Limb (tissue), 2 donors: Measurements from ENCODE around the gene APOC3.

Source experiments
- DNase-seq, 2 donors: peaks; one replicate each; pipeline ENCODE4 v3.0.0-alpha.2; 2016; ENCODE audit errors: extremely low spot score in 2 of 2

APOC3 gene

DNA sequence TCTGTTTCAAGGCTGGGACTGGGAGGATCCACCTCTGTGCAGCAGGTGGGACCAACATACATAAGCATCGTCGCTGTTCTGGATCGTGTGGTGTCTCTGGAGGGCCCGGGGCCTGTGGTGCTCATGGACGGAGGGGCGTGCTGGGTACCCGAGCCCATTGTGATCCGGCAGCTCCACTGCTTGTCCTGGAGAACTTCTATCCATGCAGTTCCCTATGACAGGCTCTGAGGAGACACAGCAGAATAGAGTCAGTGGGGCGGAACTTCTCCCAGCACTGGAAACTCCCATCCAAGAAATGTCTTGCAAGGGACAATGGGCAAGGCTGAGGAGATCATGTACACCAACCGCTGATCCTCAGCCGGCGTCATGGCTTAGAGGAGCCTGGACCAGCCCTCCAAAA is 19.4 kb downstream of the APOC3 start:
- no peak for DNase-seq

DNA sequence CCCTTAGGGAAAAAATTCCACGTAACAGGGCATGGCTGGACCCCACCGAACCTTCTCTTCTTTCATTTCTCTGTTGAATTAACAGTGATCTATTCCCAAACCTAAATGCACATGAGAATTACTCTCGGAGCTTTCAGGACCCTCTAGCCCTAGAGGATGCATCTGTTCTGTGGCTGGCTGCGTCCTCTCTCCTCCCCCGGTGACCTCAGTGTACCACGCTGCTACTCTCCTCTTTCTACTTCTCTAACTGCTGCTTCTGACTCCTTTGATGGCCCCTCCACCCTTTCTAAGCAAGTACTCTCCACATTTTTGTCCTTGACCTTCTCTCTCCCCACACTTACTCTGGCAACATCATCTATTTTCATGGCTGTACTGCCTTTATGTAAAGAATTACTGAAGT is 19.8 kb downstream of the APOC3 start:
- DNase-seq = no peak

DNA sequence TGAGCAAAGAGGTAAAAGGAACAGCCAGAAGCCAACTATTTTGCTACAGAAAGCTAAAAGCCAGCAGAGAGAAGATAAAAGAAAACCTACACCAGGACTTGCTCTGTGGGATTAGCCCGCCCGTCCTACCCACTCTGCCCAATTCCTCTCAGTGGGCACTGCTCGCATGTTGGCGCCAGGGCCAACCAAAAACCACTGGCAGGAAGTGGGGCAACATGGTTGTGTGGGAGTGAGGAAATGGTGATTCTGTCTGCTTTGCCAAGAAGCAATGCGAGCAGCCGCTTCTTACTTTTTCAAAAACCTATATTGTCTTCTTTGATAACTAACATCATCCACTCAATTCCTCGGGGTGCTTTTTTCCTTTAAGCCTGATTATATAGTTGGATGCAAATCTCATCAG is 21.9 kb downstream of the APOC3 start:
- DNase-seq = no peak

DNA sequence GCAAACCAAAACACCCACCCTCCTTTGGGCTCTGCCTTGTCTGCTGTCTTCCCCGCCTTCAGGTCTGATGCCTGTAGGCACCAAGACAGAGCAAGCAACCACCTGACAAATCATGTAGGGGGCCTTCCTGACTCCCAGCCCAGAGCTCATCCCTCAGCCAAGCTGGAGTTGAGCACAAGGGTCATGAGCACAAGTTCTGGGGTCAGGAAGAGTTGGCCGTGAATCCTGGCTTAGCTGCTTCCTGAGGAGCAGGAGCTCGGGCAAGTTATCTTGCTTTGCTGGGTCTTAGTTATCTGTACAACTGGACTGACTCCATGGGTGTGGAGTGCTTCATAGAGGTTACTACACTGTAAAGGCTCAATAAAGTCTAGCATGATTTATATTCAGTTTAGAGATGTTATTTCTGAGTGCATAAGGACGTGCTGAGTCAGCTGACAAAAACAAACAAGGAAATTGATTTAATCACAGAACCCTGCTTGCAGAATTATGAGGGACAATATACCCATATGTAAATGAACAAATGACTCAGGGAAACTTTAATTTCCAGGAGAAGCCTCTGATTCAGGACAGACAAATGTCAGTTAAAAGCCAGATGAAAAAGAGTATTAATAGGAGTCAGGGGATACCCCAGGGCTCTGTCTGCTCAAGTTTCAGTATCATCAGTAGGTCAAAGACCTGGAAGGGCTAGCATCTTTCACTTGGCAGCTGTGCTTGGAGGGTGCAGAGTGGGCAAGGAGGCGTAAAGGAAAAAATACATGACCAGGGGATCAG is 22.7 kb downstream of the APOC3 start:
- DNase-seq = no peak

DNA sequence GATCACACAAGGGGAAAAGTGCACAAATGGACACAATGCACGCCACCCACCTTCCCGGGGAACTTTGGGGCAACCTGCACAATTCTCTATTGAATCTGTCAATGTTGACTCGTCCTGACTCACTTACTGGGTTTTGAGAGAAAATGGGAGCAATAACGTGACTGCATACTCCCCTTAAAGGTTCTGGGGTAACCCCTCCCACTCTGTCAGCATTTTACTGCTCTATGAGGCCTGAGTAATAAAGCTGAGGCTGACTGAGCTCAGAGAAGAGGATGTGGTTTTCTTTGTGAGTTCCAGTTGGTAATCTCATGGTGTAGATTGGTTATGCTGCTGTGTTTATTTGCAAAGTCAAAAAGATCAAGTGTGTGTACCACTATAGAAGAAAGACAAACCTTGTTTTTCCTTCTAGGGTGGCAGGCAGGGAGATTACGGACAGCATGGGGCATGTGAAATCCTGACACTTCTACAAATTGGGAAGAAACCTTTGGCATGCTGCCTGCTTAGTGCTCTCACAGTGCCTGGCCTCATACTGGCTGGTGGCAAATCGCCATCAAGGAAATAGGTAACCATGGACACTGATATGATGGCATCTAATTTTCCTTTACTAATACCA is 23.9 kb downstream of the APOC3 start:
- no peak for DNase-seq

DNA sequence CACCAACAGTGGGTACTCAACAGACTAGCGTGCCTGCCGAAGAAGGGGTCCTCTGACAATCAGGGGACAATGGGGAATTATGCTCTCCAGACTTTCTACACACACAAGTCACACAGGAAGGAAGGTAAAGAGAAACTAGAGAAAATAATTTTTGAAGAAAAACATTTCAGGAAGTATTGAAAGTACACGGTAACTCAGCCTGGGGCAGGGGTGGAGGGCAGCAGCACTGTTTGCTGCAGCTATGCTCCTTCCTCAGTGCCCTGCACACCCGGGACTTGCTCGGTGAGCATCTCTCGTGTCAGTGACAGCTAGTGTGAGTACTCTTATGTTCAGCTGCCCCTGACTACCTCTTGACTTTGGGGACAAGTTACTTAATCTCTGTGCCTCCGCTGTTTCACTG is 25.7 kb downstream of the APOC3 start:
- DNase-seq = no peak

DNA sequence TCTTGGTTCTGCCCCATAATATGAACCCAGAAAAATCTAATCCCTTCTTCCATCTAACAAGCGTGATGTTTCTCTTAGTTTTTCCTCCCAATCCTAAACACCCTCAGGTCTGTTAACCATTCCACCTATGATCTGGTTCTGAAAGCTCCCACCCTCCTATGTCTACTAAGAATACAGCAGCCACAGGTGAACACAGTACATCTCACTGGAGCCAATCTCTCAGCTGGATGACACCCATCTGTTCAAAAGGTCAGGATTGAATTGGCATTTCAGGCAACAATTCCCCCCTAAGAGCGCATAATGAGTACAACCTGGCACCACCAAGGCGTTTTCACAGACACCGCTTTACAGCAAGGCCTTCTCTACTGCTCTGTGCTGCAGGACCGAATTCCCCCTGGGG is 26.7 kb downstream of the APOC3 start:
- DNase-seq = no peak

DNA sequence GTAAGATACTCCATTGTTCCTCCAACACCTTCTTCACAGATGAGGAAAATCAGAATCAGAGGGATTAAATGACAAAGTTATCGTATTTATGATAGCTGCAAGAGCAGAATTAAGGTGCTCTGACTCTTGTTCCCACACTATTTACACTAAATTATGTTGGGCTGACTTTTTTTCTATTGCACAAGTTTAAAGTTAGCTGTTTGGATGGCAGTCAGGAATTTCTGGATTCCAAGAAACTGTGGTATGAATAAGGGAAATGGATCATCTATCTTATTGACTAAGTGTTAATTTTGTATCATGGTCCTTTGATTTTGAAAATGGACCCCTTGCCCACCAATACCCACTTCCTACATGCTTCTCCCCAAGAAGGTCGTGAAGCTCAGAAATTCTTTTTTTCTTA is 27.6 kb downstream of the APOC3 start:
- no peak for DNase-seq

DNA sequence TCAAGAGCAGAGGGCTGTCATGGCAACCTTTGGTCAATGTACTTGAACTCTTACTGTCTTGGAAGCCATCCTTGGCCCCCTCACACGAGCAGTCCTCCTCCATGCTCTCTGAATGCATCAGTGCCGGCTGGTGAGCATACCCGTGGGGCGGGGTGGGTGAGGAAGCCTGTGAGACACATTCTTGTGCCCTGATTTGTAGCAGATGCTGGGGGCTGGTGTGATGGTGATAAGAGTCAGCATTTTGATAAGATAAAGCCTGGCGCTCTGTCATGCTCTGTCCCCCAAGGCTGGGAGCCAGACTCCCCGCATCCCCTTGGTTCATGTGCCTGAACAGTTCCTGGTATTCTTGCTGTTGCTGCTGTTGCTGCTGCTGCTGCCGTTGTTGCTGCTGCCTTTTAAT is 28.2 kb downstream of the APOC3 start:
- no peak for DNase-seq

DNA sequence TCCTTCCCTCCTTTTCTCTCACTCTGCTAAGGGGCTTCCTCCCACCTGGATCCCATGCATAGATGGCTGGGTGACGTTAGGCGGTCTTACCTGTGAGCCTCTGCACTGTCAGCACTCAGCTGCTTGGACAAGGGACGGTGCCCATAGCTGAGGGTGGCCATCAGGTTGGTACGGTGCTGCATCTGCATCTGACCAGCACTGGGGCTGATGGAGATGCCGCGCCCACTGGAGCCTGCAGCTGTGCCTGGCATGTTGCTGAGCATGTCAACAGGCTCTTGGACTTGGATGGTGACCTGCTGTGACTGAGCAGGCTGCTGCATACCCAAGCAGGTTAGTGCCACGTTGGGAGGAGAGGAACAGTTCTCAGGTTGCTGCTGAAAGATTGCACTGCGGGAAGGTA is 29.5 kb downstream of the APOC3 start:
- no peak for DNase-seq

DNA sequence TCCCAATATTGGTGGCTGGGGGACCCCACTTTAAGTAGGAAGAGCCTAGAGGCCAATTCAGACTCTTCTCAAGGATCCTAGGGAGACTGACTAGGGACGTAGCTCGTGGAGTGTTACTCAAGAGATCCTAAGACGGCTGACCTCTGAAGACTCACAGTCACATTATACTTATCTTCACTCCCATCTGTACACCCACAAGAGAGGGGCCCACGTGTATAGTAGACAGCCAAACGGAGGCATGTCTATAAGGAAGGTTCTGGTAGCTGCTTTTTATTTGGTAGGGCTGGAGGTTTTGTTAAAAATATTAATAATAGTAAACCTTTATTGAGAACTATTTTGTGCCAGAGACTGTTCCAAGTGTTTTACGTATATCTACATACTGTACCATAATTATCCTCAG is 30.6 kb downstream of the APOC3 start:
- DNase-seq = no peak

DNA sequence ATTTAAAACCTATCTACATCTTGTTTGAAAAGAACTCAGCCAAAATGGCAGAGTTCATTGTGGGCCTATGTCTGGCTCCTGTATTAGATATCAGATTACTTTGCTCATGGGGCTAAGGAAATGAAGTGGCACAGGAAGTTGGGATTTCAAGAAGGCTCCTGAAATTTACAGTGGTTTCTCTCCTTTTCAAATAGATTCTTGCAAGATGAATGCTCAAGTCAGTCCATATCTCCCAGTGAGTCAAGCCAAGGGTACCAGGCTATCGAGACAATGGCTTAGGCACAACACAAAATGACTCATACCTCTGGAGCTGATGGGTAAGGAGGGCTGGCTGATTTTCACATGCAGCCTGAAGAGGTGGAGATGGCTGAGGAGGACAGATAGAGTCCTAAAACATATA is 31.8 kb downstream of the APOC3 start:
- no peak for DNase-seq

DNA sequence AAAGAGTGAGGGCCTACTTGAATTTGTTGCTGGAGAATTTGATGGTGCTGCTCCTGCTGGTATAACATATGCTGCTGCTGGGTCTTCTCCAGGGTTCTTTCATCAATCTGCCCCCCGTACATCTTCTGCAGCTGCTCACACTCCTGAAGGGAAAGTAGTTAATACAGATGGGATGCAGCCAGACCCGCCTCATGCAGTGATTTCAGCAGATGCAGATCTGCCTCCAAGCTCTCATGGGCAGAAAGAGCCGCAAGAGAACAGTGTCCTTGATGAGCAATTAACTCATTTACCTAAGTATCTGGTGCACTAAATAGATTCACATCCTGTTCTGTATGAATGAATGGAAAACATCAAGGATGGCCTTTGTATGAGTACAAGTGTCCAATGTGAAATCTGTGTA is 32.5 kb downstream of the APOC3 start:
- no peak for DNase-seq

DNA sequence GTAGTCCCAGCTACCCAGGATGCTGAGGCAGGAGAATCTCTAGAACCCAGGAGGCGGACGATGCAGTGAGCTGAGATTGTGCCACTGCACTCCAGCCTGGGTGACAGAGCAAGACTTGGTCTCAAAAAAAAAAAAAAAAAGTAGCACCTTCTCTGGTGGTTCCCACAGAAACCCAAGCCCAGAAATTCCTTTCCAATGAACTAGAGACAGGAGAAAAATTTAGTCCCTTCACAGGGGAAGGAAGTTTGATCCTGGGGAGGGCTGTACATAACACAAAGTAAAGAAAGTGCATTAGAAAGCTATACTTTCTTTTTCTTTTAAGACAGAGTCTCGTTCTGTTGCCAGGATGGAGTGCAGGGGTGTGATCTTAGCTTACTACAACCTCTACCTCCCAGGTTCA is 33.2 kb downstream of the APOC3 start:
- DNase-seq = no peak

DNA sequence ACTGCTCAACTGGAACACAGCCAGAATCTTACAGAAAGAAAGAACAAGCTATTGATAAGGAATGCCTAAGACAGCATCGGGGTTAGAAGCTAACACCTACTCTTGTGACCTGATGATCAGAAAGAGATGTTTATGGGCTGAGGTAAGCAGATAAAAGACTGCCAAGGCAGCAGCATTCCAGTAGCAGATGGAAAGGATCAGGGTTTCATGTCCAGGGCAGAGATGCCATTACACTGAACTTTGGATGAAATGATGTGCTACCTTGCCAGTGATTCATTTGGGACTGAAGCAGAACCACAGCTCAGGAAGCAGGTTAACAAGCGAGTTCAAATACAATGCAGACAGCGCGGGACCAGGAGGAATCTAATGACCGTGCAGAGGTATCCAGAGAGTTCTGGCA is 34.8 kb downstream of the APOC3 start:
- DNase-seq = no peak

DNA sequence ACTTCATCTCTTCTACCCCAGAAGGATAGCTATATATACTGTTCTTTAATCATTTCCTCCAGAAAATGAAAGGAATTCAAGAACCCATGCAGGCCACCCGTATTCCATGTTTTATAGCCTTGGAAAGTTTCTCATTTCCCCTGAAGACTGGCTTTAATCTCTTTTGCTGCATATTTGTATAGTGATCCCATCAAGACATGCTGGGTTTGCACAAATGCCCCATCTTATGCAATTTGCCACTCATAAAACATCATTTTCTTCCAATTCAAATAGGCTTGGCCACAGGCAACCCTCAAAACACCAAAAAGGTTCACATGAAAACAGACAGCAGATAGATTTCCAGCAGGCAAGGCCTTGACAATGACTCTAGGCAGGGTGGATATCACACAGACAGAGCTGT is 36.0 kb downstream of the APOC3 start:
- no peak for DNase-seq

DNA sequence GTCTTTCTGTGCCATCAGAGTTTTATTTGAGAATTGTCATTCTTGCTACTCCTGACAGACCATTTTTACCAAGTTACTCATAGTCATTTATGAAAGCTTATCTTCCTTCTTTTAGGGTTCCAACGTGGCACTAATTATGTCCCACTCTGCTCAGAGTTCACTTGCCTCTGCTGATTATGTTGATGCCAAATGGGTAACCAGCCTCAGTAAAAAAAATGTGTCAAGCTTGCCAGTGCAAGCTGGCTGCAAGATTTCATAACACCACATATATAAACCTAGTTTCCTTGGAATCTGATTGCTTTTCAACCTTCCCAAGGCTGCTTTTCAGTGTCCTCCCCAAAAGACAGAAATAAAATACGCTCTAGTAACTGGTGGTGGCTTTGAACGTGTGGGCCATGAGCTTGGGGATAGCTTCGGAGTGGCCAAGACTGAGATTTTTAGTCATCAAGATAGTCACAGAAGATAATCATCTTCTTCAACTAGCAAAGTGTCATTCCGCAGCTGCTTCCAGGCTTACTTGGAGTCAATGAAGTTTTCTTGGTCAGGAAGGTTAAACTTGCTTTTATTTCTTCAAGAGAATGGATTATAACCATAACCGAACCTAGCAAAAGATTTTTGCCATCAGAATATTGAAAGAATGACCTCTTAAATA is 37.2 kb downstream of the APOC3 start:
- DNase-seq = no peak

DNA sequence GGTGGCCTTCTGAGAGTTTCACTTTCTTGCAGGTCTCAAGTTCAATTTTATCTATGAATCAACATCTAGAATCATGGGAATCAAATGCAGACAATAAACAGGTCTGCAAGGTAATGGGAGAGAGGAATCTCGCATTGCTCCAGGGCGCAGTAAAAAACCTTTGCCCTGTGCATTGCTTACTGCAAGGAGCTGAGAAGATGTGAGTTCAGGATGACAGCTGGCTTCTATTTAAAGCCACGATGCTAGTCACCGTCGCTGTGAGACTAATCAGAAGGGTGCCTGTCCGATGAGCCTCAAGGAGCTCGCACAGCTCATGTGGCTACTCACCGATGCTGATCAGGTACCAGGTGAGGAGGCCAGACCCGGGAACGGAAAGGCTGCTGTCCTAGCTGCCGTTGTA is 37.9 kb downstream of the APOC3 start:
- no peak for DNase-seq

DNA sequence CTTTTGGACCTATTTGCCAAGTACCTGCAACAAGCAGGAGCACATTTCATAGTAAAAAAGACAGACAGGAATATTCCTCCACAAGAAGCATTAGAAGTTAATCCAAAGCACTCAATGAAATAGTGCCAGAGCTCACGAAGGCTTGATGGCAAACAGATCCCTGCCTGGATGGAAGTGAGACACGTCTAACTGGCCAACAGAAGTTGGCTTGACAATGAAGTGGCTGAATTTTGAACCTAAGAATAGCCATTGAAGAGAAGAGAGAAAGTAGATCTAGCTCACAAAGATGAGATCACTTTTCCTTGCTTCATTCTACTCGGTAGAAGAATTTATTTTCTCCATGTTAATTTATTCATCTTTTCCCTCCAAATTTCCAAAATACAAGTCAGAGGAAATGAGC is 38.4 kb downstream of the APOC3 start:
- no peak for DNase-seq

DNA sequence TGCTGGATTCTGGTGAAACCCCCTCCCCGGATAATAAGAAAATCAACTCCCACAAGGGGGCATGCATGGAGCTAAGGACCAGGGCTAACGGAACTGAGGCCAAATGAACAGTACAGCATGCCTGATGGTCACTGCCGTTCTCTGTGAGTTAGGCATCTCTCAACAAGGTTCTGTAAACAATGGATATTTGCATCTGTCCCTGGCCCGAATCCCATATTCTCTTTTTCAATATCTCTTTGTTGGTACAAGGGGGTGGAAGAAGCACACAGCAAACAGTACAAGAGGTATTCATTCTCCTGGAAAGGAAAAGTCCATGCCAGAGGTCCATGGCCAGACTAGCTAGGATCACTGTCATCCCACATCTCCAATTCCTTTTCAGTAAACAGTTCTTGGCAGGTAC is 39.9 kb downstream of the APOC3 start:
- no peak for DNase-seq

DNA sequence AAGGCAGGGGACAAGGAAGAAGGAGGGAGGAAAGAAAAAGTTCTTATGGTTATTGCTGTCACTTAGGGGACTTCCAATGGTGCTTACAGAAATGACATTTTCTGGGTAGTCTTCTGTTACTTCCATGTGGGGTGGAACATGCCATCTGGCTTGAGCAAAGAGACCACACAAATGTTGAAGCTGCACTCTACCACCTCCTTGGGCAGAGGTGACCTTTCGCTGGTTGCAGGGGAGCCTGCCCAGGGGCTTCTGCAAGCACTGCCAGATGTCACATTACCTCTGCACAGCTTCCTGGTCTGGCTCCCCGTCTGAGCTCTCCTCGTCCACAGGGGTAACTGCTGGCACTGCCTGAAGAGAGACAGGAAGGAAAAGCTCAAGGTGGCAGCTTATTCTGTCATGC is 40.3 kb downstream of the APOC3 start:
- no peak for DNase-seq

DNA sequence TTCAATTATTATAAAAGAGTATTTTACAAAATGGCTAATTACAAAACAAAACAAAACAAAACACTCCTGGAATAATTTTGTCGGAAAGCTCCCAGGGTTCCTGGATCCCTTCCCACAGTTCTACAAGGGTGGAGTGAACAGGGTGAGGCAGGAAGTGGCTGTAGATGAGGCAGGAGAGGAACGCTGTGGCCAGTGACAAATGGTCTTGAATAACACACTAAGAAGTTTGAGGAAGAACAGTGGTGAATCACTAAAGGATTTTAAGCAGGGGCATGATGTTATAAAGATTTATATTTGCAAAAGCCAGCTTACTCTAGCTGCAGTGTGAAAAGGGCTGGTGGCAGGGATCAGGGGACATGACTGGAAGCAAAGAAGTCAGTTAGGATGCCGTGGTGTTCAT is 41.5 kb downstream of the APOC3 start:
- DNase-seq = no peak

DNA sequence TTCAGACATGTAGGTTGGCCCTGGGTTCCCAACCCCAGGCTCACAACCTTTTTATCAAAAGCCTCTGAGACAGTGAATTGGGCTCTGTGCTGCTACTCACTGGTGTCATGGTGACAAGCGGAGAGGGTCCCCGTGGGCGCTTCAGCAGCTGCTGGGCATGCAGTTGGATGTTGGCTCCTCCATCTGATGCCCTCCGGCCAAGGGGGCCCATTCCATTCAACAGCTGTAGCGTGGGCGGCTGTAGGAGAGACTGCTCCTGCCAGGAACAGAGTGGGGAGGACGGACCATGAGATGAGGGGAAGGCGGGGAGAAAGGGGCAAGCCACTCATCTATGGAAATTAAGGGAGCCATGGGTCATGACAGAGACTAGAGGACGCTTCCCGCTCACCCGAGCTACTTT is 43.7 kb downstream of the APOC3 start:
- no peak for DNase-seq
